Suprapubic skin (tissue), 4 donors: ENCODE data around the gene PHF1. TPM values are rescaled to one million over a fixed set of nuclear protein-coding genes. Genes with fewer than 3 reads are reported as not detected.

Source experiments
- DNase-seq, 2 donors: peaks; one replicate each; pipeline ENCODE4 v3.0.0-alpha.2; 2019; ENCODE audit warnings: low spot score in 2 of 2
- H3K27ac ChIP-seq: fragments of 200-600 bp; sonication (generic); one replicate; pipeline ENCODE4 v1.5.1; 2019
- H3K27me3 ChIP-seq: fragments of 200-600 bp; sonication (generic); one replicate; pipeline ENCODE4 v1.5.1; 2019
- H3K36me3 ChIP-seq: fragments of 200-600 bp; sonication (generic); one replicate; pipeline ENCODE4 v1.5.1; 2019
- H3K4me1 ChIP-seq: fragments of 200-600 bp; sonication (generic); one replicate; pipeline ENCODE4 v1.5.1; 2019
- H3K4me3 ChIP-seq: fragments of 200-600 bp; sonication (generic); one replicate; pipeline ENCODE4 v1.5.1; 2019; ENCODE audit warnings: mild to moderate bottlenecking
- H3K9me3 ChIP-seq: fragments of 200-600 bp; sonication (generic); one replicate; pipeline ENCODE4 v1.5.1; 2019
- EP300 ChIP-seq: sonication (generic); formaldehyde crosslinking; IDR thresholded peaks from one replicate; pipeline ENCODE4 v1.6.1; 2017; ENCODE audit warnings: antibody characterized with exemption
- POLR2A ChIP-seq, 2 donors: fragments of 450-650 bp; IDR thresholded peaks; one replicate each; pipeline ENCODE4 v1.6.1; 2017; ENCODE audit warnings: antibody characterized with exemption in 2 of 2, mild to moderate bottlenecking in 2 of 2, moderate library complexity in 2 of 2
- POLR2AphosphoS5 ChIP-seq, 3 donors: sonication (generic); formaldehyde crosslinking; IDR thresholded peaks; one replicate each; pipeline ENCODE4 v1.6.1; 2017; ENCODE audit warnings: antibody characterized with exemption in 3 of 3
- WGBS: methylation state at CpG from one replicate; pipeline ENCODE4 v1.1.5; 2018; 5-methylcytosine and 5-hydroxymethylcytosine counted together
- total RNA-seq, 4 donors: library from RNA; depleted of rRNA; stranded (reverse); fragments of >200 nt; gene quantifications; one replicate each; pipeline ENCODE4 v1.1.0, GENCODE V29; 2016
- TF ChIP-seq, protein P1 (sequence below), 2 donors: fragments of 200-600 bp in 1 of 2; fragments of 450-650 bp in 1 of 2; sonication (generic) in 1 of 2; IDR thresholded peaks; one replicate each; pipeline ENCODE4 v1.5.1; 2016 to 2019; ENCODE audit warnings: antibody characterized with exemption in 2 of 2, mild to moderate bottlenecking in 1 of 2, moderate library complexity in 1 of 2

The PHF1 gene
- total RNA-seq, 4 donors from 2014 or later, result 35.9 to 102 (median 48.6) TPM

DNA sequence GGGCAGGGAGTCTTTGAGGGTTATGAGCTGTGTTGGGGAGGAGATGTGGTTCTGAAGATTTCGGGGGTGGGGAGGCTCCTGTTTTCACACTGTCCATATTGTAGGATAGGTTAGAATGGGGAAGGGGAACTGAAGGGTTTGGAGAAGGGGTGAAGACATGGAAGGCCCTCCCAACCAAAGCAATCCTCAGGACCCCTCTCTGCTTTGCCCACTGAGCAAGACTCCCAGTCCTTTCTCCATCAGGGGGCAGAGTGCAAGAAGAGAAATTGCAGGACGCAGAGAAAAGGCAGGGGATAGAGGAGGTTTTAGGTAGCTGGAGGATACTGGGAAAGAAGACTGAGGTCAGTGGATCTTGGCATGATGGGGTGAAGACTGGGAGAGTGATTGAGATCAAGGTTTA is 13.0 kb downstream of the PHF1 start:
- TF ChIP-seq POLR2AphosphoS5 (IDR thresholded peaks at IDR 0.05) (no peak), EP300 (no peak), POLR2A (IDR thresholded peaks at IDR 0.05) (no peak)
- TF ChIP-seq, protein P1, sequence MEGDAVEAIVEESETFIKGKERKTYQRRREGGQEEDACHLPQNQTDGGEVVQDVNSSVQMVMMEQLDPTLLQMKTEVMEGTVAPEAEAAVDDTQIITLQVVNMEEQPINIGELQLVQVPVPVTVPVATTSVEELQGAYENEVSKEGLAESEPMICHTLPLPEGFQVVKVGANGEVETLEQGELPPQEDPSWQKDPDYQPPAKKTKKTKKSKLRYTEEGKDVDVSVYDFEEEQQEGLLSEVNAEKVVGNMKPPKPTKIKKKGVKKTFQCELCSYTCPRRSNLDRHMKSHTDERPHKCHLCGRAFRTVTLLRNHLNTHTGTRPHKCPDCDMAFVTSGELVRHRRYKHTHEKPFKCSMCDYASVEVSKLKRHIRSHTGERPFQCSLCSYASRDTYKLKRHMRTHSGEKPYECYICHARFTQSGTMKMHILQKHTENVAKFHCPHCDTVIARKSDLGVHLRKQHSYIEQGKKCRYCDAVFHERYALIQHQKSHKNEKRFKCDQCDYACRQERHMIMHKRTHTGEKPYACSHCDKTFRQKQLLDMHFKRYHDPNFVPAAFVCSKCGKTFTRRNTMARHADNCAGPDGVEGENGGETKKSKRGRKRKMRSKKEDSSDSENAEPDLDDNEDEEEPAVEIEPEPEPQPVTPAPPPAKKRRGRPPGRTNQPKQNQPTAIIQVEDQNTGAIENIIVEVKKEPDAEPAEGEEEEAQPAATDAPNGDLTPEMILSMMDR (IDR thresholded peaks at IDR 0.05), result no peak
- no peaks in the 10 kb centered on the region for H3K9me3 ChIP-seq
- peaks cover 60% of the 10 kb centered on the region for H3K4me1 ChIP-seq
- no peak overlapping the region for H3K4me3 ChIP-seq
- H3K27me3 ChIP-seq, result no peaks in the 10 kb centered on the region
- DNase-seq, result peak in 1 of 2 donors; percentile 36
- H3K36me3 ChIP-seq, result no peaks in the 10 kb centered on the region
- WGBS, result 88% methylated on average over 2 of the region's 2 CpGs
- no peak overlapping the region for H3K27ac ChIP-seq

DNA sequence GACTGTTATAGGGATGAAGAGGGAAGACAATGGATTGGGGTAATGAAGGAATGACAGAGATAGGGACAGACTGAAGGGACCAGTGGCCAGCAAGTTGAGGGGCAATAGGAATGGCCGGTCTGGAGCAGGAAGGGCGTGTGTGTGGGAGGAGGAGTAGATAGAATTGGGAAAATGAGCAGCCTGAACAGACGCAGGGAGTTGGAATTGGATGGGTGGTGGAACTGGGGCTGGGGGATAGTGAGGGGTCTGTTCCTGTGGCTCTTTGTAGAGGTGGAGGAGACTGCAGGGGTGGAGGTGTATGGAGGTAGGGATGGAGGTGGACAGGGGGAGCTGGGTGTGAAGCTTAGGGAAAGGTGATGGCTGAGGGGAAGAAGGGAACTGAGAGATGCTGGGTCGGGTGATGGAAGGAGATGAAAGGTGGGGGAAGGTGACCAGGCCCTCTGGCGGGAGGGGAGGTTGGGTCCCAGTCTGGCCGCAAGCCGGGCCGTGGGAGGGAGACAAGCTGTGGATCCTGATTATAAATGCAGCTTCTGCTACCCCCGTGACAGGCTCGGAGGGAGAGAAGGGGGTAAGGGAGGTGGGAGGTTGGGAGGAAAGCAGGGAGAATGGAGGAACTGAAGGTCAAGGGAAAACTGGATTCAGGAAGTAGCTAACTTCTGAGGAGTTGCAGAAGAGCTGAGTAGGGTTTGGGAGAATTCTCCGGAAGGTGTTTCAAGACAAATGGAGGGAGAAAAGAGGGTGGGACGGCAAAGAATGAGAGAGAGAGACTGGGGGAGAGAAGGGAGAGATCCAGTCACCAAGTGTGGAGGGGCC is 14.2 kb downstream of the PHF1 start:
- Histone ChIP-seq H3K4me3 (peak overlapping the region; percentile 68), H3K9me3 (no peaks in the 10 kb centered on the region), H3K27me3 (no peaks in the 10 kb centered on the region), H3K27ac (peak overlapping the region; percentile 92), H3K36me3 (no peaks in the 10 kb centered on the region), H3K4me1 (peaks cover 60% of the 10 kb centered on the region)
- WGBS, result 15% methylated on average over 12 of the region's 12 CpGs
- TF ChIP-seq, protein P1 (IDR thresholded peaks at IDR 0.05), result no peak
- TF ChIP-seq POLR2A (IDR thresholded peaks at IDR 0.05) (no peak), POLR2AphosphoS5 (IDR thresholded peaks at IDR 0.05) (no peak), EP300 (no peak)
- peak in 1 of 2 donors; percentile 77 for DNase-seq

DNA sequence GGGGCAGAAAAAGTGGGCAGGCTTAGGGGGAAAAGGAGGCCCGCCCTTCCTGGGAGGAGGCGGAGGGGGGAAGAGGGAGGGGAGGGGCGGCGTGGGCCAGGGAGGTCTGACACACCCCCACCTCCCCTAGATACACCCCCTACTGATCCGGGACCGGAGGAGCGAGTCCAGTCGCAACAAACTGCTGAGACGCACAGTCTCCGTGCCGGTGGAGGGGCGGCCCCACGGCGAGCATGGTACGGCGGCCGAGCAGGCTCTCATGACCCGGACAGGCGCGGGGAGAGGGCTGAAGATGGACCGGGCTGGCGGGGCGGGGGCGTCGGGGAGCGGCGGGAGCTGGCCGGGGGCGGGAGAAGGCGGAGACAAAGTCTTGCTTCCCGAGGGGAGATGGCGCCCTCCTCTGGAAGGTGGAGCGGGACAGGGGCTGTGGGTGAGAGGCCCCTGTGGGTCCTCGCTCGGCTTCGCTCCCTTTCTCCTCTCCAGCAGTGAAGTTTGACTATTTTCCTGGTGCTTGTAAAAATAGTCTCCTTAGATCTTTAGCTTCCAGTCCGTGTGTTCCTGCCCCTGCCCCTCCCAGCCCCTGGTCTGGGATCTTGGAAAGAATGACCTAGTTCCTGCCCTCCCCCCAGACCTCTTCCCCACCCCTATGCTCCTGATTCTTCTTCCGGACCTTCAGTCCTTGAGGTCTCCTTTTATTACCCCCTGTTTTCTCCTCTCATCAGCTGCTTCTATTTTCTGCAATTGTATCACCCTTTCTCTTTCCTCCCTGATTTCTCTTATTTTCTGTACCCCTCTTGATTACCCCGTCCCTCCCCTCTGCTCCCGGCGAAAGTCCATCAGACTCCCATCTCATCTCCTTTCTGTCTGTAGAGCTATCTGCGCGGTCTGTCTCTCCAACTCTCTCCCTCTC is 15.1 kb downstream of the PHF1 start:
- TF ChIP-seq POLR2AphosphoS5 (IDR thresholded peaks at IDR 0.05), result peak in 1 of 3 donors; percentile 94
- no peak for TF ChIP-seq EP300
- TF ChIP-seq, protein P1 (IDR thresholded peaks at IDR 0.05), result peak in 1 of 2 donors; percentile 64
- no peak for TF ChIP-seq POLR2A (IDR thresholded peaks at IDR 0.05)
- under 1% methylated on average over 39 of the region's 43 CpGs for WGBS
- Histone ChIP-seq H3K36me3 (no peaks in the 10 kb centered on the region), H3K27me3 (no peaks in the 10 kb centered on the region), H3K4me1 (peaks cover 60% of the 10 kb centered on the region), H3K9me3 (no peaks in the 10 kb centered on the region), H3K27ac (peak overlapping the region; percentile 92), H3K4me3 (peak overlapping the region; percentile 68)
- peak; percentile 89 to 95 for DNase-seq

DNA sequence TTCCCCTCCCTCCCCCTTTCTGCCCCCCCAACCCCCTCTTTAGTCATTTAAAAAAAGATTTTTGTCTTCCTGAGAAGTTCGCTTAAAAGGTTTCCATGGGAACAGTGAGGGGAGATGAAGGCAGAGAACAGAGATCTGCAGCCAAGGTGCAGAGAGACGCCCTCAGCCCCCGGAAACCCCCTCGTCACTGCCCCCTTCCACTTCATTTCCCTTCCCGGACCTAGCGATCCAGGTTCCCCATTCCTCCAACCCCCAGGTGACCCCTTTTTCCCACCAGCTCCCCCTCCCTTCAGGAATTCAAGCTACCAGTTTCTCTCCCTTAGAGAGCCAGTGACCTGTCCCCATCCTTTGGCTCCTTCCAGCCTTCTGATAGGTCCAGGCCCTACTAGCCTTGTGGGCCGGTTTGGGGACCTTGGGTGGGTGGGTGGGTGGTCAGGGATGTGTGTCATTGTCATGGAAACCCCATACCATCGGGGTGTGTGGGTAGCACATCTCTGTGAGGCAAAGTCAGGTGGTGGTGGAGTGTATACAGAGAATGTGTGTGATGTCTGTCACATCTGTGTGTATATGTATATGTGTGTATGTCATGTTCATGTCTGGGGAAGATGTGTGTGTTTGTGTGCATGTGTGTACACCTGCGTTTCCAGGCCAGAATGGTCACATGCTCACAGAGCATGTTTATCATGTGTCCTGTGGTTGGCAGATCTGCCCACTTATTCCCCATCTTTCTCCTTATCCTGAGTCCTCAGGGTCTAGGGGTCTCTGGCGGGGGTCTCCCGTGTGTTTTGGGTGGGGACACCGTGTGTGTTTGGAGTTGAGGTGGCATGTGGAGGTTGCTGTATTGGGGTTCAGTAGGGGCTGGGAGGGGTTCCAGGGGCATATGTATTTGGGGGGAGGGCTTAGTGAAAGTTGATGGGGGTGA is 16.0 kb downstream of the PHF1 start:
- WGBS, result 4% methylated on average over 12 of the region's 12 CpGs
- peaks cover 67% of the 10 kb centered on the region for H3K4me1 ChIP-seq

More for the DNA sequence above, 16.0 kb downstream of the PHF1 start:
- Histone ChIP-seq H3K9me3 (no peaks in the 10 kb centered on the region), H3K27me3 (no peaks in the 10 kb centered on the region), H3K4me3 (peak overlapping the region; percentile 68), H3K27ac (peak overlapping the region; percentile 92), H3K36me3 (no peaks in the 10 kb centered on the region)
- TF ChIP-seq POLR2A (IDR thresholded peaks at IDR 0.05), result no peak
- TF ChIP-seq POLR2AphosphoS5 (IDR thresholded peaks at IDR 0.05), result no peak
- TF ChIP-seq EP300, result no peak
- TF ChIP-seq, protein P1 (IDR thresholded peaks at IDR 0.05), result no peak
- peak in 1 of 2 donors; percentile 64 for DNase-seq
